HCT116 (cell line): ENCODE data around the gene CEP97. TPM values are rescaled to one million over a fixed set of nuclear protein-coding genes. Genes with fewer than 3 reads are reported as not detected.

Experiments
- total RNA-seq: library from RNA; stranded (reverse); gene quantifications from one replicate; pipeline ENCODE4 v1.2.1, GENCODE V29; 2021; ENCODE audit not compliant: unreplicated experiment

Gene CEP97
- total RNA-seq, 1 experiment from 2014 or later, result 15.7 TPM

Other genes starting within 250 kb of the CEP97 start
- 7.9 TPM for gene SENP7, start 211.4 kb upstream of the CEP97 start, total RNA-seq
- 36.4 TPM for gene TRMT10C, start 162.7 kb upstream of the CEP97 start, total RNA-seq
- 177 TPM for gene PCNP, start 150.4 kb upstream of the CEP97 start, total RNA-seq
- 20.4 TPM for gene ZBTB11, start 47.5 kb upstream of the CEP97 start, total RNA-seq
- 1,397 TPM for gene RPL24, start 37.9 kb upstream of the CEP97 start, total RNA-seq
- gene NXPE3, start 54.6 kb downstream of the CEP97 start, total RNA-seq, result 4.3 TPM
- 12.2 TPM for gene NFKBIZ, start 124.9 kb downstream of the CEP97 start, total RNA-seq